ENCODE data around the gene SH3GLB1. TPM values are rescaled to one million over a fixed set of nuclear protein-coding genes. Genes with fewer than 3 reads are reported as not detected.

Gene SH3GLB1
- total RNA-seq, 1 donor from 2014 or later = 39.6 TPM

- no peak for DNase-seq (ENCODE audit: low read depth)
- TF ChIP-seq CTCF (IDR thresholded peaks at IDR 0.05; ENCODE audit: insufficient read depth, low read length, poor library complexity, severe bottlenecking) = no peak
- no peaks in the 10 kb centered on the region for H3K36me3 ChIP-seq (ENCODE audit: control insufficient read depth, insufficient read depth, low read length)
- no peak overlapping the region for H3K4me3 ChIP-seq (ENCODE audit: low read depth, low read length)
- H3K27me3 ChIP-seq (ENCODE audit: control insufficient read depth, insufficient read depth, low read length) = no peaks in the 10 kb centered on the region
Measured at GRCh38 chr1:86787621-86788020, 83.2 kb downstream of the SH3GLB1 start.

- H3K4me3 ChIP-seq (ENCODE audit: low read depth, low read length) = no peak overlapping the region
Measured at GRCh38 chr1:86788300-86789206, 84.2 kb downstream of the SH3GLB1 start.

GRCh38 chr1:86795316-86795715 lies 90.9 kb downstream of the SH3GLB1 start:
- no peak for TF ChIP-seq CTCF (IDR thresholded peaks at IDR 0.05; ENCODE audit: insufficient read depth, low read length, poor library complexity, severe bottlenecking)

More at GRCh38 chr1:86788300-86789206, 84.2 kb downstream of the SH3GLB1 start:
- no peak for TF ChIP-seq CTCF (IDR thresholded peaks at IDR 0.05; ENCODE audit: insufficient read depth, low read length, poor library complexity, severe bottlenecking)
- Histone ChIP-seq H3K27me3 (ENCODE audit: control insufficient read depth, insufficient read depth, low read length) (no peaks in the 10 kb centered on the region), H3K36me3 (ENCODE audit: control insufficient read depth, insufficient read depth, low read length) (no peaks in the 10 kb centered on the region)
- DNase-seq (ENCODE audit: low read depth) = peak; percentile 75

More at GRCh38 chr1:86795316-86795715, 90.9 kb downstream of the SH3GLB1 start:
- H3K4me3 ChIP-seq (ENCODE audit: low read depth, low read length) = no peak overlapping the region
- no peaks in the 10 kb centered on the region for H3K27me3 ChIP-seq (ENCODE audit: control insufficient read depth, insufficient read depth, low read length)
- no peaks in the 10 kb centered on the region for H3K36me3 ChIP-seq (ENCODE audit: control insufficient read depth, insufficient read depth, low read length)
- DNase-seq (ENCODE audit: low read depth) = no peak

Other genes with a start within 250 kb of the SH3GLB1 start
- gene CLCA1, start 235.6 kb upstream of the SH3GLB1 start, total RNA-seq = not detected in 2 replicates
- not detected in 2 replicates for gene CLCA4, start 157.5 kb upstream of the SH3GLB1 start, total RNA-seq
- gene SELENOF, start 209.6 kb downstream of the SH3GLB1 start, total RNA-seq = 186 and 190 TPM in 2 replicates
- gene HS2ST1, start 210.1 kb downstream of the SH3GLB1 start, total RNA-seq = 10.4 and 13.4 TPM in 2 replicates